HepG2 (cell line): ENCODE results near the gene CEP128. TPM values are rescaled to one million over a fixed set of nuclear protein-coding genes. Genes with fewer than 3 reads are reported as not detected.
A peak's percentile ranks its signal among the peaks of the same experiment; 100 is the strongest.

Experiments used
- ATAC-seq: fragments of 200-7000 bp; cut with Tn5 transposase; 3 replicates; pipeline ENCODE4 v1.9.1; 2020; ENCODE audit warnings: mild to moderate bottlenecking, moderate library complexity
- BruUV-seq: library from RNA; stranded (reverse); fragments of 400-500 nt; replicated peaks from 2 replicates; lab custom pipeline; 2021; lab: Mats Ljungman, UMichigan
- CTCF ChIA-PET: fragments of 300-600 bp; formaldehyde crosslinking; extraction: SDS; loops from one replicate; lab custom pipeline; 2021; ENCODE audit warnings: low total read pairs, inconsistent platforms, low intra/inter-chr PET ratio; lab: Yijun Ruan, JAX
- POLR2A ChIA-PET: fragments of 350-600 bp; sonication (Branson Sonifier 250); formaldehyde crosslinking; loops from one replicate; lab custom pipeline; 2020; ENCODE audit warnings: antibody characterized with exemption, inconsistent platforms; lab: Yijun Ruan, JAX
- DNase-seq: peaks from one replicate; pipeline ENCODE4 v3.0.0-alpha.2; 2015; ENCODE audit warnings: low spot score
- FAIRE-seq: peaks from 3 replicates; lab custom pipeline; 2011; peaks lifted over from hg19 to GRCh38; lab: Jason Lieb, UNC
- H2AFZ ChIP-seq: one replicate; pipeline ENCODE4 v1.6.1; 2011; ENCODE audit warnings: low read length, inconsistent platforms
- H3K27ac ChIP-seq: fragments of 300-600 bp; 3 replicates; pipeline ENCODE4 v1.8.0; 2011; ENCODE audit warnings: mixed run types, mild to moderate bottlenecking, mixed read lengths, low read length, inconsistent platforms; ENCODE audit not compliant: insufficient read depth; ENCODE audit errors: extremely low read length
- H3K27me3 ChIP-seq, 2 experiments: fragments of 200-600 bp in 1 of 2; 2 replicates in 1 of 2; 3 replicates in 1 of 2; pipeline versions ENCODE4 v1.6.0 to v1.8.0; 2011; ENCODE audit warnings: low read length in 2 of 2, mild to moderate bottlenecking in 2 of 2, moderate library complexity in 2 of 2, inconsistent platforms in 1 of 2; ENCODE audit not compliant: insufficient read depth in 2 of 2, control insufficient read depth in 1 of 2
- H3K36me3 ChIP-seq, 2 experiments: fragments of 200-600 bp in 1 of 2; replicated peaks in 1 of 2; 2 replicates in 1 of 2; 3 replicates in 1 of 2; pipeline versions ENCODE4 v1.5.1 to v1.8.0; 2011; ENCODE audit warnings: low read length in 2 of 2, inconsistent platforms in 1 of 2; ENCODE audit not compliant: insufficient read depth in 2 of 2, control insufficient read depth in 1 of 2
- H3K4me1 ChIP-seq: 2 replicates; pipeline ENCODE4 v1.5.1; 2012; ENCODE audit warnings: low read length, inconsistent platforms; ENCODE audit not compliant: insufficient read depth
- H3K4me2 ChIP-seq: 2 replicates; pipeline ENCODE4 v1.6.0; 2011; ENCODE audit warnings: low read depth, low read length, inconsistent platforms
- H3K4me3 ChIP-seq, 3 experiments: fragments of 200-600 bp in 1 of 3; sonication (generic), shearing (Covaris generic) in 1 of 3; replicated peaks in 1 of 3; 2 replicates each; pipeline ENCODE4 v1.5.1; 2011 to 2016; ENCODE audit warnings: low read length in 3 of 3, inconsistent platforms in 2 of 3, low read depth in 2 of 3, mild to moderate bottlenecking in 2 of 3, control low read depth in 1 of 3, mixed read lengths in 1 of 3; ENCODE audit not compliant: insufficient read depth in 1 of 3
- H3K79me2 ChIP-seq: one replicate; pipeline ENCODE4 v1.6.1; 2011; ENCODE audit warnings: low read length, inconsistent platforms; ENCODE audit not compliant: insufficient read depth
- H3K9ac ChIP-seq: 2 replicates; pipeline ENCODE4 v1.6.0; 2011; ENCODE audit warnings: mild to moderate bottlenecking, low read depth, low read length, inconsistent platforms; ENCODE audit not compliant: insufficient read depth
- H3K9me3 ChIP-seq: 2 replicates; pipeline ENCODE4 v1.5.1; 2012; ENCODE audit warnings: mild to moderate bottlenecking, low read length
- H4K20me1 ChIP-seq: 2 replicates; pipeline ENCODE4 v1.6.0; 2011; ENCODE audit warnings: inconsistent platforms, mild to moderate bottlenecking, low read length, moderate library complexity; ENCODE audit not compliant: insufficient read depth
- ATF7-NPFF ChIP-seq: sonication (generic); formaldehyde crosslinking; IDR thresholded peaks from 2 replicates; pipeline ENCODE4 v1.8.1; 2023; ENCODE audit warnings: mild to moderate bottlenecking, low read depth, missing genetic modification reagents, moderate library complexity
- CBX1 ChIP-seq: IDR thresholded peaks from one replicate; pipeline ENCODE4 v1.6.1; 2016; ENCODE audit warnings: antibody characterized with exemption, low read depth
- CEBPB ChIP-seq: IDR thresholded peaks from 2 replicates; pipeline ENCODE4 v1.6.1; 2011; ENCODE audit warnings: low read depth, low read length, improper control_type of control experiment, borderline replicate concordance
- GABPB1 ChIP-seq: IDR thresholded peaks from 2 replicates; pipeline ENCODE4 v1.6.1; 2016; ENCODE audit warnings: mild to moderate bottlenecking, missing genetic modification reagents, moderate library complexity, missing compliant biosample characterization
- PPARG ChIP-seq: conservative IDR thresholded peaks from 2 replicates; pipeline ENCODE4 v1.6.1; 2016; ENCODE audit warnings: missing biosample characterization, missing genetic modification reagents
- RNF219 ChIP-seq: sonication (generic); formaldehyde crosslinking; IDR thresholded peaks from 2 replicates; pipeline ENCODE4 v1.5.0; 2020; ENCODE audit warnings: mild to moderate bottlenecking, missing genetic modification reagents
- SP1 ChIP-seq, 2 experiments: fragments of 450-650 bp in 1 of 2; sonication (generic) in 1 of 2; formaldehyde crosslinking in 1 of 2; IDR thresholded peaks; 2 replicates each; pipeline versions ENCODE4 v1.4.0 to v1.6.1; 2016 to 2020; ENCODE audit warnings: missing genetic modification reagents in 1 of 2
- TCF7L2 ChIP-seq: IDR thresholded peaks from 2 replicates; pipeline ENCODE4 v1.6.1; 2011; ENCODE audit warnings: mild to moderate bottlenecking, low read depth, low read length, moderate library complexity
- ZNF12 ChIP-seq: sonication (generic); formaldehyde crosslinking; IDR thresholded peaks from 2 replicates; pipeline ENCODE4 v1.5.0; 2020; ENCODE audit warnings: missing genetic modification reagents
- ZNF292 ChIP-seq: sonication (generic); formaldehyde crosslinking; IDR thresholded peaks from 2 replicates; pipeline ENCODE4 v1.8.1; 2022; ENCODE audit warnings: mild to moderate bottlenecking, low read depth, missing genetic modification reagents, borderline replicate concordance
- ZNF33A ChIP-seq: sonication (generic); formaldehyde crosslinking; IDR thresholded peaks from 2 replicates; pipeline ENCODE4 v1.5.1; 2020; ENCODE audit warnings: missing genetic modification reagents, mild to moderate bottlenecking, moderate library complexity, borderline replicate concordance
- WGBS: methylation state at CpG from one replicate; pipeline ENCODE4 v1.1.6; 2017; ENCODE audit warnings: low lambda C conversion rate; 5-methylcytosine and 5-hydroxymethylcytosine counted together
- in situ Hi-C: cut with HindIII; loops from 2 replicates; pipeline ENCODE4 v1.10.0; 2017; ENCODE audit warnings: low pct_unique_long_range_greater_than_20kb; ENCODE audit not compliant: extremely low pct_ligation_motif_present
- intact Hi-C: fragments of 100-400 bp; cut with micrococcal nuclease; formaldehyde crosslinking; loops from one replicate; pipeline ENCODE4 v1.10.0; 2022; ENCODE audit not compliant: unreplicated experiment
- polyA plus RNA-seq, 8 experiments: library from polyadenylated mRNA; depleted of rRNA in 3 of 8; stranded (reverse) in 7 of 8; unstranded in 1 of 8; fragments of >200 nt; fragmentation: Illumina TruSeq in 4 of 8; extraction: Trizol in 4 of 8; gene quantifications; 2 replicates each; pipeline versions ENCODE4 v1.2.1 to v1.2.3, GENCODE V29; 2011 to 2016; ENCODE audit warnings: low read depth in 4 of 8, missing spikeins in 1 of 8, mixed read lengths in 1 of 8; ENCODE audit not compliant: insufficient read depth in 1 of 8
- total RNA-seq, 5 experiments: library from RNA; depleted of rRNA; stranded (reverse); fragments of >200 nt; fragmentation: Illumina TruSeq; extraction: Trizol; gene quantifications; 2 replicates each; pipeline ENCODE4 v1.2.3, GENCODE V29; 2016; ENCODE audit warnings: low read depth in 1 of 5
- TF ChIP-seq, protein P1 (sequence below): sonication (generic); formaldehyde crosslinking; IDR thresholded peaks from 2 replicates; pipeline ENCODE4 v1.9.0; 2022; ENCODE audit warnings: missing genetic modification reagents, mild to moderate bottlenecking, borderline replicate concordance

CEP128 gene
- total and polyA plus RNA-seq, 2 of the 13 experiments (the other 11 are each of a cell fraction or from before 2014, with no cell fraction given) = 1.3 to 7.5 TPM

DNA sequence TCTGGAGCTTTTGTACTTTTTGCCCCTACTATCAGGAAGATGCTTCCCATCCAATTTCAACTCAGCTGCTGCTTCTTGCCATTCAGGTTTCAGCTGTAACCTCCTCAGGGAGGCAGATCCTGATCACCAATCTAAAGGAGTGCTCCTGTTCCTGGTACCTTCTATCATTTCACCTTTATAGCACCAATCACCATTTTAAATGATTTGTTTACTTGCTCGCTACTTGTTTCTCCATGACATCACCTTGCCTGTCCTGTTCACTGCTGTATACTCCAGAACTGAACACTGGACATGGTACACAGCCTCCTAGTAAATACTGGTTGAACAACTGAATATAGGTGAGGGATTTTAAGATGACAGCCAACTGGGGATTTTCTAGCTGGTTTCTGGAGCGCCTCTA, 443.0 kb downstream of the CEP128 start:
- CTCF ChIA-PET = no interaction called here
- Histone ChIP-seq H2AFZ (no peak overlapping the region), H3K36me3 (no peaks in the 10 kb centered on the region), H3K79me2 (no peaks in the 10 kb centered on the region), H3K4me1 (no peaks in the 10 kb centered on the region), H3K9ac (no peak overlapping the region), H3K4me2 (no peak overlapping the region), H3K27me3 (no peaks in the 10 kb centered on the region), H3K4me3 (no peak overlapping the region), H3K9me3 (no peaks in the 10 kb centered on the region), H4K20me1 (no peaks in the 10 kb centered on the region), H3K27ac (no peak overlapping the region)
- FAIRE-seq (no peak), ATAC-seq (no peak), DNase-seq (no peak)
- 94% methylated on average over 2 of the region's 2 CpGs for WGBS
- POLR2A ChIA-PET = no interaction called here
- no peak for TF ChIP-seq ZNF292
- TF ChIP-seq, protein P1, sequence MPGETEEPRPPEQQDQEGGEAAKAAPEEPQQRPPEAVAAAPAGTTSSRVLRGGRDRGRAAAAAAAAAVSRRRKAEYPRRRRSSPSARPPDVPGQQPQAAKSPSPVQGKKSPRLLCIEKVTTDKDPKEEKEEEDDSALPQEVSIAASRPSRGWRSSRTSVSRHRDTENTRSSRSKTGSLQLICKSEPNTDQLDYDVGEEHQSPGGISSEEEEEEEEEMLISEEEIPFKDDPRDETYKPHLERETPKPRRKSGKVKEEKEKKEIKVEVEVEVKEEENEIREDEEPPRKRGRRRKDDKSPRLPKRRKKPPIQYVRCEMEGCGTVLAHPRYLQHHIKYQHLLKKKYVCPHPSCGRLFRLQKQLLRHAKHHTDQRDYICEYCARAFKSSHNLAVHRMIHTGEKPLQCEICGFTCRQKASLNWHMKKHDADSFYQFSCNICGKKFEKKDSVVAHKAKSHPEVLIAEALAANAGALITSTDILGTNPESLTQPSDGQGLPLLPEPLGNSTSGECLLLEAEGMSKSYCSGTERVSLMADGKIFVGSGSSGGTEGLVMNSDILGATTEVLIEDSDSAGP (CRISPR knock-in tag) = no peak
- no peak for TF ChIP-seq ZNF33A (CRISPR knock-in tag)
- no peak for TF ChIP-seq CBX1
- BruUV-seq = no TSS peak
- intact Hi-C loops = no loop called here
- in situ Hi-C loops = no loop called here

DNA sequence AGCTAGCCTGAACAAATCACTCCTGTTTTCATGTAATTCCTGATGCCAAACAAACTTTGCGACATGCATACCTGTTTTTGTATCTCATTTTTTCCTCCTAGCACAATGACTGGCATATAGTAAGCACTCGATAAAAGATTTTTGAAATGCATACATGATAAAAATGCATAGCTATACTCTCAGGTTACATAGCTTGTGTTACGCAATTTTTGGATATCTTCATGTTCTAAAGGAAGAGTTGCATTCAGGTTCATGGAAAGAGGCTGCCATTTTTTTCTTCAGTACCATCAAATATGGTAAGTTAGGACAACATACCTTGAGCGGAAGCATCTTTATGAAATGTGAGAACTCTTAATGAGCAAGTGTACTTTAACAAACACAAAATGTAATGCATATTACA, 445.4 kb downstream of the CEP128 start:
- Histone ChIP-seq H3K79me2 (no peaks in the 10 kb centered on the region), H3K9ac (no peak overlapping the region), H3K9me3 (no peaks in the 10 kb centered on the region), H3K4me2 (no peak overlapping the region), H3K4me1 (peaks cover 3% of the 10 kb centered on the region), H3K27ac (no peak overlapping the region), H3K4me3 (no peak overlapping the region), H4K20me1 (no peaks in the 10 kb centered on the region), H3K27me3 (no peaks in the 10 kb centered on the region), H2AFZ (no peak overlapping the region), H3K36me3 (no peaks in the 10 kb centered on the region)
- TF ChIP-seq GABPB1 (CRISPR knock-in tag) (no peak), SP1 (IDR thresholded peaks at IDR 0.05) (no peak), SP1 (CRISPR knock-in tag; IDR thresholded peaks at IDR 0.05) (no peak), TCF7L2 (no peak), RNF219 (CRISPR knock-in tag) (no peak), CEBPB (peak; percentile 62; the same call in 1 of the 2 replicates), ATF7-NPFF (CRISPR knock-in tag) (no peak), ZNF12 (CRISPR knock-in tag) (no peak), PPARG (CRISPR knock-in tag) (no peak)
- ChIA-PET CTCF (no interaction called here), POLR2A (no interaction called here)
- intact Hi-C loops (no loop called here), in situ Hi-C loops (no loop called here)
- FAIRE-seq (no peak), DNase-seq (no peak), ATAC-seq (no peak)
- BruUV-seq = no TSS peak
- WGBS = 98% methylated on average over 4 of the region's 4 CpGs
